ENCODE measurements around the gene GABRP. TPM values are rescaled to one million over a fixed set of nuclear protein-coding genes. Genes with fewer than 3 reads are reported as not detected.

GABRP gene
- total and polyA plus RNA-seq, 9 donors: 0.13 to 3.9 (median 0.24) TPM; not detected in 2

DNA sequence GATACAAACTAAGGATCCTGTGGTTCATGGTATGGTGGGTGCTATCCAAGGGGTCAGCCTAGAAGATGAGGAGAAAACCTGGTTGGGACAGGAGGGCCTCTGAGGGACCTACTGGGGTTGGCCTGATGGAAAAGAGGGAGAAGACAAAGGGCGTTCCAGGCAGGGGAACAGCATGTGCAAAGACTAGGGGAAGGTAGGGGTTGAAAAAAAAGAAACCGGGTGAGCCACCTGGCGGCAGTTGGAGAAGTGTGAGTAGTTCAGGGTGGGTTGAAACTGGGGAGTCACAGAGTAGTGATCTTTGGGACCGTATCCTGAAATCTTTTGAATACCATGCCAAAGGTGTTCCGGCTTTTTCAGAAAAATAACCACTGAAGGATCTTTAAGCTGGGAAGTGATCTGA lies 8.7 kb upstream of the GABRP start:
- DNase-seq: no peak
- intact Hi-C loops (cut with DNase I): no loop called here
- no peaks in the 10 kb centered on the region for H3K4me1 ChIP-seq (ENCODE audit: insufficient read depth)
- no peak overlapping the region for H3K4me3 ChIP-seq
- no peaks in the 10 kb centered on the region for H3K36me3 ChIP-seq
- H3K27me3 ChIP-seq: no peaks in the 10 kb centered on the region
- no peak overlapping the region for H3K27ac ChIP-seq
- H3K9me3 ChIP-seq: no peaks in the 10 kb centered on the region
- TF ChIP-seq POLR2A (IDR thresholded peaks at IDR 0.05) (no peak), EP300 (IDR thresholded peaks at IDR 0.05) (no peak)
- TF ChIP-seq, protein P1, sequence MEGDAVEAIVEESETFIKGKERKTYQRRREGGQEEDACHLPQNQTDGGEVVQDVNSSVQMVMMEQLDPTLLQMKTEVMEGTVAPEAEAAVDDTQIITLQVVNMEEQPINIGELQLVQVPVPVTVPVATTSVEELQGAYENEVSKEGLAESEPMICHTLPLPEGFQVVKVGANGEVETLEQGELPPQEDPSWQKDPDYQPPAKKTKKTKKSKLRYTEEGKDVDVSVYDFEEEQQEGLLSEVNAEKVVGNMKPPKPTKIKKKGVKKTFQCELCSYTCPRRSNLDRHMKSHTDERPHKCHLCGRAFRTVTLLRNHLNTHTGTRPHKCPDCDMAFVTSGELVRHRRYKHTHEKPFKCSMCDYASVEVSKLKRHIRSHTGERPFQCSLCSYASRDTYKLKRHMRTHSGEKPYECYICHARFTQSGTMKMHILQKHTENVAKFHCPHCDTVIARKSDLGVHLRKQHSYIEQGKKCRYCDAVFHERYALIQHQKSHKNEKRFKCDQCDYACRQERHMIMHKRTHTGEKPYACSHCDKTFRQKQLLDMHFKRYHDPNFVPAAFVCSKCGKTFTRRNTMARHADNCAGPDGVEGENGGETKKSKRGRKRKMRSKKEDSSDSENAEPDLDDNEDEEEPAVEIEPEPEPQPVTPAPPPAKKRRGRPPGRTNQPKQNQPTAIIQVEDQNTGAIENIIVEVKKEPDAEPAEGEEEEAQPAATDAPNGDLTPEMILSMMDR (IDR thresholded peaks at IDR 0.05): no peak
- WGBS, 3 donors: 85 to 90% (median 89%) methylated on average over 5 of the region's 5 CpGs

DNA sequence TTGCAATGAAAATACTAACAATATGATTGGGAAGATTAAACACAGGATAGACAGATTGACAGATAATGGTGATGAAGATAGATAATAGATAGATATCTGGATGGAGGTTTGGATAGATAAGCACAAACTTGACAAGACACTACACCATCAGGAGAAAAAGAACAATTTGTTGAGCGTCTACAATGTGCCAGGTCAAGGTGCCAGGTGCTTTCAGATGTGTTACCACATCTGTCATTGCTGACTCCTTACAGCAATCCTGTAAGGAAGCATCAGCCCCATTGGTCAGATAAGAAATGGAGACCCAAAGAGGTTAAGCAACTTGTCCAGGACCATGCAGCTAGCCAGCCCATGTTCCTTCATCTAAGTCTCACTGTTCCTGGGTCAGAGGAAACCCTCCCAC lies 1.6 kb upstream of the GABRP start:
- no peak overlapping the region for H3K27ac ChIP-seq
- no peak overlapping the region for H3K4me3 ChIP-seq
- no peak for DNase-seq
- H3K4me1 ChIP-seq (ENCODE audit: insufficient read depth): no peaks in the 10 kb centered on the region
- H3K36me3 ChIP-seq: no peaks in the 10 kb centered on the region
- TF ChIP-seq, protein P1 (IDR thresholded peaks at IDR 0.05): no peak
- no peak for TF ChIP-seq POLR2A (IDR thresholded peaks at IDR 0.05)
- no peak for TF ChIP-seq EP300 (IDR thresholded peaks at IDR 0.05)
- 55 to 71% (median 58%) methylated on average over 1 of the region's 1 CpG for WGBS, 3 donors
- intact Hi-C loops (cut with DNase I): no loop called here
- no peaks in the 10 kb centered on the region for H3K27me3 ChIP-seq
- no peaks in the 10 kb centered on the region for H3K9me3 ChIP-seq

DNA sequence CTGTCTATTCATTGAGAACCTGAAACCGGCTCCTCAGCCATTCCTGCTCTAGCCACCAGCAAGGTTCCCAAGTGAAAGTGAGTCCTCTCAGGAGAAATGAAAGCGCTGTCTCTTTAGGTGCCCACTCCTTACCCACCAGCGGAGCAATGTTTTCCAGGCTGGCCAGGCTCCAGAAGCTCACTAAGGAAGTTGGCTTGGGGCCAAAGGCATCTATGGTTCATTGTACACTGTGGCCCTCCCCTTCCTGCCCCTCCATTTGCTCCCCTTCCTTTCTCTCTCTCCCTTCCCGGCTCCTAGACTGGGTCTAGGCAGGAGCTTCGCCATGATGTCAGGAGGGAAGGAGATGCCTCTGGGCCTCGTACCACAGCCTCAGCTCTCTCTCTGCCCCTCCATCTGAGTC lies 1.1 kb upstream of the GABRP start:
- no peaks in the 10 kb centered on the region for H3K36me3 ChIP-seq
- no peak overlapping the region for H3K4me3 ChIP-seq
- TF ChIP-seq, protein P1 (IDR thresholded peaks at IDR 0.05): no peak
- no peak for TF ChIP-seq EP300 (IDR thresholded peaks at IDR 0.05)
- no peak for TF ChIP-seq POLR2A (IDR thresholded peaks at IDR 0.05)
- H3K27ac ChIP-seq: no peak overlapping the region
- DNase-seq: no peak
- intact Hi-C loops (cut with DNase I): no loop called here
- no peaks in the 10 kb centered on the region for H3K4me1 ChIP-seq (ENCODE audit: insufficient read depth)
- WGBS, 3 donors: 73 to 80% (median 77%) methylated on average over 6 of the region's 6 CpGs
- H3K9me3 ChIP-seq: no peaks in the 10 kb centered on the region
- no peaks in the 10 kb centered on the region for H3K27me3 ChIP-seq

DNA sequence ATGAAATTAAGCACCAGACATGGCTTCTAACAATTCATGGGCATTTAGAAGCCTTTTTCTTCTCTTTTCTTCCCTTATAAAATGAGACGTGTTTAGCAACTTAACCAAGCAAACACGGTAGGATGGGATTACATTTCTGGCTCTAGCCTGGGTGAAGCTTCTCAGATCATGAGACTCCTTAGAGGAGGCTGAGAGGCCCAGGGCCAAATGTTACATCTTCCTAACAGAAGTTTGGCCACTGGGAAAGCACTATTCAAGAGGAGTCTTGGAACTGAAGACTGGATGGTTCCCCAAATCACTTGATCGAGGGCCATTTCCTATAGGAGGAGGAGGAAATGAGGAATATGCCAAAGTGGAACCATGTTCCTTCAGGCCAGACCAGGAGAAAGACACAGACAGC lies 1.9 kb downstream of the GABRP start:
- H3K4me1 ChIP-seq (ENCODE audit: insufficient read depth): no peaks in the 10 kb centered on the region
- TF ChIP-seq POLR2A (IDR thresholded peaks at IDR 0.05) (no peak), EP300 (IDR thresholded peaks at IDR 0.05) (no peak)
- TF ChIP-seq, protein P1 (IDR thresholded peaks at IDR 0.05): no peak
- H3K9me3 ChIP-seq: no peaks in the 10 kb centered on the region
- no peak overlapping the region for H3K4me3 ChIP-seq
- no peak for DNase-seq
- no peak overlapping the region for H3K27ac ChIP-seq
- H3K27me3 ChIP-seq: no peaks in the 10 kb centered on the region
- 62 to 80% (median 69%) methylated on average over 3 of the region's 3 CpGs for WGBS, 3 donors
- intact Hi-C loops (cut with DNase I): no loop called here
- no peaks in the 10 kb centered on the region for H3K36me3 ChIP-seq

DNA sequence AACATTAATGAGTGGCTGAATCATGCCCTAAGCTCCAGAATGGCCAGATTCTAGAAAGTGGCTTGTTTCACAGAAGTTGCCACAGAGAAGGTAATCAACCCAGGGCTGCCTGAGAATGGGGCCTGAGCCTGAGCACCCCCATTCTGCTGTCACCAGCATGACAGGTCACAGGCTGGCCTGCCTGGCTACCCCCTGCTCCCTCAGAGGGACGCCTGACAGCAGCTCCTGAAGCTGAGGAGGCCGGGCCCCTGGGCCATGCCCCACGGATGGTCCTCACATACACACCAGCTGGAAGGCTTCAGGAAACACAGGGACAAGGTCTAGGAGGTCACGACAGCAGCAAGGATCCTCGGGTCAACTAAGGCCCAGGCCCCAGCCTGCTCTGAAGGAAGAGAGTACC lies 3.7 kb downstream of the GABRP start:
- intact Hi-C loops (cut with DNase I): no loop called here
- Histone ChIP-seq H3K36me3 (no peaks in the 10 kb centered on the region), H3K4me3 (no peak overlapping the region), H3K27ac (no peak overlapping the region), H3K4me1 (ENCODE audit: insufficient read depth) (no peaks in the 10 kb centered on the region), H3K9me3 (no peaks in the 10 kb centered on the region), H3K27me3 (no peaks in the 10 kb centered on the region)
- TF ChIP-seq, protein P1 (IDR thresholded peaks at IDR 0.05): no peak
- TF ChIP-seq EP300 (IDR thresholded peaks at IDR 0.05): no peak
- no peak for TF ChIP-seq POLR2A (IDR thresholded peaks at IDR 0.05)
- DNase-seq: no peak
- 55 to 65% (median 56%) methylated on average over 5 of the region's 5 CpGs for WGBS, 3 donors
